Measurements from ENCODE around the gene NCOA3.

The NCOA3 gene

DNA sequence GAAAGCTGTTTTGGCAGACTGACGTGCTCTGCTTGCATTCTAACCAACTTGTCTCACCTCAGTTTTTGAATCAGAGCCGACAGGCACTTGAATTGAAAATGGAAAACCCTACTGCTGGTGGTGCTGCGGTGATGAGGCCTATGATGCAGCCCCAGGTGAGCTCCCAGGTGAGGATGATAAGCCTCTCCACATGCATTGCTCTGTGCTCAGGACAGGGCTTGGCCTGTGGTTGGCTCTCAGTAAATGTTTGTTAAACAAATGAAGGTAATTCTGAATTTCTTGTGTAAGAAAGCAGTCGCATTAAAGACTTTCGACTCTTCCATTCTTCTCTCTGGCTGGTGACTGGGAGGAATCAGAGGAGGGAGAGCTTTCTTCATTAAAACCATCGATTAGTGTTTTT, 147.3 kb downstream of the NCOA3 start:
- no peak for DNase-seq

DNA sequence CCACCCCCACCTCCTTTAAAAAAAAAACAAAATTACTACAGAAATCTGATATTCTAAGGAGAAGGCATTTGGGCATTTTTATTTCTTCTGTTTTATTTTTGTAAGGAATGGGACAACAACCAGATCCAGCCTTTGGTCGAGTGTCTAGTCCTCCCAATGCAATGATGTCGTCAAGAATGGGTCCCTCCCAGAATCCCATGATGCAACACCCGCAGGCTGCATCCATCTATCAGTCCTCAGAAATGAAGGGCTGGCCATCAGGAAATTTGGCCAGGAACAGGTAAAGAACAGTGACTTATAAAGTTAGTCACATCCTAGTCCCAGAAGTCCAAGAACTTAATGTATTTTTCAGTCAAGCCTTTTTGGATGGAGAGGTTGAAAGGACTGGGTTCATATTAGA, 150.6 kb downstream of the NCOA3 start:
- no peak for DNase-seq

DNA sequence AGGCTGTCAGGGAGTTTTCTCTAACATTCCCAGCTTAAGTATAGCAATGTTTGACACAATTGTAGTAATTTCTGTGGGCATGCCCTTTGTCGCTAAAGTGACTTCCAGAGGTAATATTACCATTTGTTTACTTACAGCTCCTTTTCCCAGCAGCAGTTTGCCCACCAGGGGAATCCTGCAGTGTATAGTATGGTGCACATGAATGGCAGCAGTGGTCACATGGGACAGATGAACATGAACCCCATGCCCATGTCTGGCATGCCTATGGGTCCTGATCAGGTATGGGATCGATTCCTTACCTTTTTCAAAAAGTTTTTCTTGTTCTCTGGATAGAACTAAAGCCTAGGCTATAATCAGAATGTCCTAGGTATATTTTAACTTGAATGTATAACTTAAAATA, 151.1 kb downstream of the NCOA3 start:
- DNase-seq: no peak

DNA sequence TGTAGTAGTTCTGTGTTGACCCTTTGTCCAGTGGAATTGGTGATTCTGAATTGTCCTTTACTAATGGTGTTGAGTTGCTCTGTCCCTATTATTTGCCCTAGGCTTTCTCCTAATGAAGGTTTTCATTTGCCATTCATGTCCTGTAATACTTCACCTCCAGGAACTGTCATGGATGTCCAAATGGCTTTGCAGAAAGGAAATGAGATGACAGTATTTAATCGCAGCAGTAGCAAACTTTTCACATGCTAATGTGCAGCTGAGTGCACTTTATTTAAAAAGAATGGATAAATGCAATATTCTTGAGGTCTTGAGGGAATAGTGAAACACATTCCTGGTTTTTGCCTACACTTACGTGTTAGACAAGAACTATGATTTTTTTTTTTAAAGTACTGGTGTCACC, 152.2 kb downstream of the NCOA3 start:
- DNase-seq: no peak

DNA sequence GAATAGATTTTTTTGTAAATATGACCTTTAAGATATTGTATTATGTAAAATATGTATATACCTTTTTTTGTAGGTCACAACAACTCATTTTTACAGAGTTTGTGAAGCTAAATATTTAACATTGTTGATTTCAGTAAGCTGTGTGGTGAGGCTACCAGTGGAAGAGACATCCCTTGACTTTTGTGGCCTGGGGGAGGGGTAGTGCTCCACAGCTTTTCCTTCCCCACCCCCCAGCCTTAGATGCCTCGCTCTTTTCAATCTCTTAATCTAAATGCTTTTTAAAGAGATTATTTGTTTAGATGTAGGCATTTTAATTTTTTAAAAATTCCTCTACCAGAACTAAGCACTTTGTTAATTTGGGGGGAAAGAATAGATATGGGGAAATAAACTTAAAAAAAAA, 152.7 kb downstream of the NCOA3 start:
- no peak for DNase-seq

DNA sequence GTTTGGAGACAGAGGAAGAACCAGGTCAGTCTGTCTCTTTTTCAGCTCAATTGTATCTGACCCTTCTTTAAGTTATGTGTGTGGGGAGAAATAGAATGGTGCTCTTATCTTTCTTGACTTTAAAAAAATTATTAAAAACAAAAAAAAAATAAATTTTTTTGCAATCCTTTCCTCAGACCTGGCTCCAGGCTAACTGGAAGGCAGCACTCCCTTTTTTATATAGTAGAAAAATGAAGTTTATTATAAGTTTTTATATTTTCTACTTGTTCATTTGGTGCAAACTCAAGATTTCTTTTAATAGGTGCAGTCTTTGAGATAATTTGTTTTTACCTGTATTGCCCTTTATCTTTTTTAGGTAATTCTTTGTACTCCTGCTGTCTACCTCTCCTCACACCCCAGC, 153.9 kb downstream of the NCOA3 start:
- DNase-seq: no peak

DNA sequence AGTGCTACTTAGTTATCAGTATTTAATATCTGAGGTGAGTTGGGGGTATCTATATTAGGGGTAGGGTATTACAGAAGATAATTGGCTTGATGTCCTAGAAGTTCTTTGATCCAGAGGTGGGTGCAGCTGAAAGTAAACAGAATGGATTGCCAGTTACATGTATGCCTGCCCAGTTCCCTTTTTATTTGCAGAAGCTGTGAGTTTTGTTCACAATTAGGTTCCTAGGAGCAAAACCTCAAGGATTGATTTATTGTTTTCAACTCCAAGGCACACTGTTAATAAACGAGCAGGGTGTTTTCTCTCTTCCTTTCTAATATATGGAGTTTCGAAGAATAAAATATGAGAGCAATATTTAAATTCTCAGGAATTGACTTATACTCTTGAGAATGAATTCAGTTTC, 154.6 kb downstream of the NCOA3 start:
- no peak for DNase-seq

DNA sequence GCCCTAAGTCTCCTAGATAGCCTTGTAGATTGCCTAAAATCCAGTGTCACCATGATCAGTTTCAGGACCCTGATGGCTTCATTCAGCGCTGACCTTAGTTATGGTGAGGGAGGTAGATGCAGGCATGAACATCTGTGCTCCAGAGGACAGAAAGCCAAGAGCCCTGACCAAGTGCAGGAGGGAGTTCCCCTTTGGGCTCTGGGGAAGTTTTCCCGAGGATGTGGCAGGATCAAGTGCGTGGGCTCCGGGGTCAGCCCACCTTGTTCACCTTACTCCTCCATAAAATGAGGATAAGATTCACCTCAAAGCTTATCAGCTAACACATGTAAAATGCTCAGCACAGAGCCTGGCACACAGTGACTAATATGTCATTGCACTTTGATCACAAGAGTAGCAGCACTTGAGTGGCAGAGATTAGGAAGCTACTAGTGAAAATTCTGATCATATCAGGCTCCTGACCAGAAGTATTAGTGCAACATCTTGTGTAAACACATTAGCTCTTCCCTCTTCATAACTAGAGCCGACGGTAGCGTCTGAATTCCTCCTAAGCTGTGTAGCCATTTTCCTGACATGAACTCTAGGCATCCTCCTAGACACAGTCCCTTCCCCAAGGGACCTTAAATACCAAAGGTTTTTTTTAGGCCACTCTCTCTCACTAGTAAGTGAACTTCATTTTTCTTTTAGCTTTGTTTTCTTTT, 158.4 kb downstream of the NCOA3 start:
- no peak for DNase-seq

DNA sequence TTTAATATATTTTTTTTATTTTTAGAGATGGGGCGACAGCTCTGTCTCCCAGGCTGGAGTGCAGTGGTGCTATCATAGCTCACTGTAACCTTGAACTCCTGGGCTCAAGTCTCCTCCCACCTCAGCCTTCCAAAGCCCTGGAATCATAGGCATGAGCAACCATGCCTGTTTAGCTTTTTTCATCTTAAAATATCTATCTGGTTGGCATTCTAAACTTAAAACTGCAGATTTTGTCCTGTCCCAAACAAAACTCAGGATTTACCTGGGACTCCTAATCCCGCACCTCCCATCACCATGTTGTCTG, 158.9 kb downstream of the NCOA3 start:
- no peak for DNase-seq

DNA sequence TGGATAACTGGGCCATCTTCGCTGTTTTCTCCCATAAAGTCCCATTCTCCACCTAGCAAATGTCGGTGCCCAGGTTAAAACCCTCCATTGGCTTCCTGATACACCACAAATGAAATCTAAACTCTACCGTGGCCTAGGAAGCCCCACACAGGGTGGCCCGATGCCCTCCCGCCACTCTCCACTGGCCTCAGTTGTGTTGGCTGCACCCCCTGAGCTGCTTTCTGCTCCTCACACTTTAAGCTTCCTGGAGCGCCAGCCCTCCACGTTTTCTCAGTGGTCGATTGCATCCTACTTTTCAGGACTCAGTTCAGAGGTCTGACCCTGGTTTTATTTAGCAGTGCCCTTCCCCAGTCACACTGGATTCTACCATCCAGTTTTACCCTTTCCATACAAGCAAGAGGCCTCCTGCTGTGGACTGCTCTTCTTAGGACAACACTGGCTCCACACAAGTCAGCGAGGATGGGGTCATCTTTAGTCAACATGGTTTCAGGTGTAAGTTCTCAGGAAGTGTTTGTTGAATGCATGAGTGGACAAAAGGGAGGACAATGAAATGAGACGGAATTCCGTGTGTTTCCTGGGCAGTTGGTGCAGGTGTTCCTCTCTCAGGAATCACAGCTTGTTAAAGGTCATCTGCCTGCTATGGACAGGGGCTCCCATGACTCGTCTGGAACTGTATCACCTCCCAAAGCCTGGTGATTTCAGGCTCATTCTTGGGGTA, 159.5 kb downstream of the NCOA3 start:
- DNase-seq: no peak

DNA sequence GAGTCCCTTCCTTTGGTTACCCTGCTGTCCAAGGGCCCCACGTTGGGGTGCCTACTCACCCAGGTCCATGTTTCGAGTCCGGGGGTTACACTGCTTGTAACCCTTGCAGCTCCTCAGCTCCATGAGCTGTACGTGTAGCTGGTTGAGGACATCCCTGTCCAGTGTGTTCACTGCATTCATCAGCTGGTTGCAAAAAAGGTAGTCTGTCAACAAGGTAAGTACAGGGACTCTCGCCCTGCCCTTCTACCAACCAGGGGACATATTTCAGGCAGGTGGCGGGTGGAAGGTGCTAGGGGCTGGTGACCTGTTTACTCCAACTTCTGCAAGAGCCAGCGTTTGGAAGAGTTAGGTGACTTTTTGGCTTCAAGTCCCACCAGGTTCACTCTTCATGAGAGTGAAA, 160.0 kb downstream of the NCOA3 start:
- no peak for DNase-seq

DNA sequence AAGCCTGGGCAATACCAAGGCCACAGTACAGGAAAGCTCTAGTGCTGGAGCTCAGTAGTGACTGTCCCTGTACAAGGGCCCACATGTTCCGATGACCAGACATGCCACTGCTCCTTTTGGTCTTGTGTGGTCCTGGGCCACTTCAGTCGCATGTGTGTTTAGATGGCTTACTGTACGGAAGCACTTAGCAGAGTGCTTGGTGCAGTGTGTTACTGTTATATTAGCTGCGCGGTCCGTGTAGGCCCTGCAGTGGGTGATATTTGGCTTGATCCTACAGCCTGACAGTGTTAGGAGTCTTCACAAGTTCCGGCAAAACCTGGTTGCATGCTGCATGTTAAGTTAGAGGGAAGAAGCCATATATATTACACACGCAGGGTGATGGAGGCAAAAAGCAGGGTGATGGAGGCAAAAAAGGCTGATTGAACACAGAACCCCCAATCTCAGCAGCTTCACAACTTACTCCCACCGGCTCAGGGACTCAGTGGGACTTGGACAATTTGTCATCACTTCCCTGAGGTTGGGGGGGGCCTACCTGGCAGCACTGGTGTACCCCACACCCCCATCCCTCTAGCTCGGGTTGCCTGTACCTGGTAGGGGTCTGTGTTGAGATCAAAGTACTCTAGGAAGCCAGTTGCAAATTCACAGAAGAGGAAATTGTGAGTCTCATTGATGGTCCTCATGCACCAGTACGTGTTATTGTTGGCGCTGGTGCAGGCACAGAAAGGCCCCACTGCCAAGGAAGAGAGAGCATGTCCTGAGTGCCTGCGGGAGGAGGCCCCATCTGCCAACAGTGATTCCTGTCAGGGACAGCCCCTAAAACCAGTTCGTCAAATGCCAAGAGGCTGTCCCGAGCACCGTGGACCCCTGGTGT, 161.0 kb downstream of the NCOA3 start:
- DNase-seq: no peak

DNA sequence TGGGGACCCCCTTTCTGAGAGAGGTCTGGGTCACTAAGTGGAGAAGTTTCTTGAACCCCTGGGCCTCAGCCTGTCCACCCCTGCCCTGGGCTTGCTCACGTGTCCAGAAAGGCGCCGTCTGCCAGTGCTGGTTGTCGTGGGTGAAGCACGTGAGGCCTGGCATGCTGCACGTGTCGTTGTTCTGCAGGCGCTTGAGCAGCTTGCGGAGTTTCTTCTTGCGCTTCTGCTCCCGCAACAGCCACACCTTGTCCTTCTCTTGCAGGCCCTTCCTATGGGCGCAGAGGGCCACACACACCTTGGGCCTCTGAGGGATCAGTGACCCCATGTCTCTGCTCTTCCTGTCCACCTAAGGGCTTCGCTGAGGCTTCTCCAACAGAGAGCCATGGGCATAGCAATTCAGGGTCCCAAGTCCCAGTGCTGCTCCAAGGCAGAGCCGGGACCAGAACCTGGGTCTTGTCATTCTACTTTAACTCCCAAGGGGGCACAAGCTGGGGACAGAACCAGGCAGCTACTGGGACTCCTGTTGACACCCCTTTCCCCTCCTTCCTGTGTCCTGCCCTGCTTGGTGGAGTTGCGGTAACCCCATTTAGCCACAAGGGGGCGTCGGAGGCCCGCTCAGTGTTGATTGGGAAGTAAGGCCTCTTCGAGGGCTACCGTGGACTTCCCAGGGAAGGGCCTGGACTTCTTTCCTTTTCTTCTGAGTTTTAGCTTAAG, 161.8 kb downstream of the NCOA3 start:
- peak; percentile 84 for DNase-seq

DNA sequence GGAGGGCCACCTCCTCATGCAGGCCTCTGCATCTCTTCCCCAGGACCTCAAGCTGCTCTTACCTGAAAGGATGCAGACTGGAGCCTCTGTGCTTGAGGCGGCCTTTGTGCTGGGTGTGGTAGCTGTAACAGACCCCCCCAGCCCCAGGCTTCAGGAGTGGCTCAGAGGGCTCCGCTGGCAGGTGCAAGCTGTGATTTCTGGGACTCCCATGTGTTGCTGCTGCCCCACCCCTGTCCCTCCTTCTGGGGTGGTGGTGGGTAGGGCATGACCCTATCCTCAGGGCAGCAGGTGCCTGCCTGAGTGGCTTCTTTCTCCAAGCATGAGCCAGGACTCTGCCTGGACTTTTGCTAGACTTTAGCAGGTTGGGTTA, 162.4 kb downstream of the NCOA3 start:
- no peak for DNase-seq

DNA sequence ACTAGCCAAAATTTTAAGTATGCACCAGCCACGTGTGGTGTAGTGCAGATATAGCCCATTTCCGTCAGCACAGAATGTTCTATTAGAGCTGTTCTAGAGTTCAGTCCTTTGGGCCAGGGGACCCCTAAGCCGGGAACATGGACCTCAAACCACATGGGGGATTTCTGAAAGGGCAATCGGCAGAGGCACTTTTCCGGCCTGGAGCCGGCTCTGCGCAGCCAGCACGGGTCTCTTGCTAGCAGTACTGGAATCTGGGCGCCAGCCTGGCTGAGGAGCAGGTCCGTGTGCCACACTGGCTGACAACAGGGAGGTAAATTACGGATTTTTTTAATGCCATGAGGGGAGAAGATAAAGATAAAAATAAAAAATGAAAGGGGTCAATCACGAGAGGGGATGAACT, 163.1 kb downstream of the NCOA3 start:
- no peak for DNase-seq

DNA sequence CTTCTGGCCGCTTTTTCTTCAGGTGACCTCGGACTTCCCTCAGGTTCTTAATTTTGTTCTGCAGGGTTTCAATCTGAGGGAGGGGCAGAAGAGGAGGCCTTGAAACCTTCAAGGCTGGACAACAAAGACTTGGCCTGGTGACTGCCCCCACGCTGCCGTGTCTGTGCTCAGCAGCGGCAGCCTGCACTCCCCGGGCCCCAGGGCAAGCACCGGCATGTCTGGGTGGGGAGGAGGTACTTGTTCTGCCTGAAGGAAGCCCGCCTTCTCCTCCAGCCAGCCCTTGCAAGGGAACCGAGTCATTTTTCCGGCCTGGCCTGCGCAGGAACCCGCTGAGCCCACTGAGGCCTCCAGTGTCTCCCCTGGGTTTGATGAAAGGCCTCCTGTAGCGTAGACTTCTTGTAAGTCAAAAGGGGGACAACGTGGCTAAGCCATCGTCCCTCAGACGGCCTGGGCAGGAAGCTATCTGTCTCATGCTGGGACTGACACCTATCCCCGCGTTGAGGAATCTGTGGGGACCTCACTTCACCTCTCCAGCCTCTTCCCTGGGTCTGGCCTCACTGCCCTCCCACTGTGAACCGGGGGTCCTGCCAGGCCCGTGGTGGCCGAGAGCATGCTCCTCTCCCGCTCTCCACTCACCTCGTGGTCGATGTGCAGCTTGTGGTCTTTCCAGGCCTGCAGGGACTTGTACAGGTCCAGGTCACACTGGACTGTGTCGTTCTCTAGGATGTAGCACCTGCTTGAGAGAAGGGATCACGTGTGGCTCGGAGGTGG, 163.7 kb downstream of the NCOA3 start:
- no peak for DNase-seq

DNA sequence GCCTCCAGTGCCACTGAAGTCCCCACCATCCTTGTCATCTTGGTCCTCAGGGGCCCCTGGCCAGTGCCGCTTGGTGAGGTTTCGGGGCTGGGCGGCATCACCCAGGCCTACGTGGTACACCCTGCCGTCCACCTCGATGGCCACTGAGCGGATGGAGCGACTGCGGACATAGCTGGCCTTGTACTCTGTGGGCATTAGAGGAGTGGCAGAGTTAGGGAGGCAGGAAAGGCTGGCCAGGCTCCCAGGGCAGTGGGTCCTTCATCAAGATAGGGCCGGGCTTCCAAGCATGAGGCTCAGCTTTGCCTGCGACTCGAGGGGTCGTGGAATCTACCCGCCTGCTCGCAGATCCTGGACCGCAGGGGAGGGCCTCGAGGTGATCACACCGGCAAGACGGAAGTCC, 164.6 kb downstream of the NCOA3 start:
- DNase-seq: no peak

DNA sequence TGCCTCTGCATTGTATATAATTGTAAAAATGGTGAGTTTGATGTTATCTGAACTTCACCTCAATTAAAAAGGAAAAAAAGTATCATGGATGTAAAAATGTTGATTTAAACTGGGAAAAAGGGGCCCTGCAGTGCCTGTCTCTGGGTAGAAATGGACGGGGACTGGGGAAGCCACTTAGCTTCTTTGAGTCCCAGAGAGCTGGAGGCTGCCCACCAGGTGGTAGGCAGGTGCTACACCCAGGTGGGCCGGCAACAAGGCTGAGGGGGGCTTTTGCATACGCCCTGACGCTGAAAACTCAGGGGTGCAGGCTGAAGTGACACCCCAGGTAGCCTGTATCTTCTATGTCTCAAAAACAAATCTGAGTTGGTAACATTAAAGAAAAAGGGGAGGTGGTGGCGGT, 165.4 kb downstream of the NCOA3 start:
- DNase-seq: no peak

DNA sequence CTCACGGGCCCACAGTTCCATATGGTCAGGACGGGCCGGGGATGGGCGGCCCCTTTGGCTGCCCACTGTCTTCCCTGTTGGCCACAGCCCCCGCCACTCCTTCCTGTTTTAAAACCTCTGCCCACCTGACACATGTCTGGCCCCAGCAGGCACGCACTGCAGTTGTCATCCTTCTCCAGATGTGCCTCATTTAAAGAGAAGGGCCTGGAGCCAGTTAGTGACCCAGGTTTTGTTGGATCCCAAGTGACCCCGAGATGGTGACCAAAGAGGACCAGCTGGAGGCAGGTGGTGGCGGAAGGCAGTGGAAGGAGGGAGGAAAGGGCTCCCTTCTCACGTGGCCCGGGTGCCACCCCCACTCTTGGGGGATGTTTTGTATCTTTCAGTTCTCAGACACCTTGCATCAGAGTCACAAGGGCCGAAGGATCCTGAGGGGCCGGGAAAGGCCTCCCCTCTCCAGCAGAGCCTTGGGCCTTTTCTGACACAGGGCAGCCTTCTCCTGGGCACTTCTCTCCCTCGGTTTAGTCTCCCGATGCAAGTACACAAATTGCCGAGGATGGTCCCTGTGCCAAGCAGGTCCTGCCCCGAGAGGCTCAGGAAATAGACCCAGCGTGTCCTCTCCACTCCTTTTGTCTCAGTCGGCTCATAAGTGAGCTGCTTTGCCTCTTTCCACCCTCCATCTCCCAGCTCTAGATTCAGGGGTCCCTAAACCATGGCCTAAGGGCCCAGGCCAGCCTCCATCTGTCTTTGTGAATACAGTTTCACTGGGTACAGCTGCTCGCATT, 166.0 kb downstream of the NCOA3 start:
- DNase-seq: no peak

DNA sequence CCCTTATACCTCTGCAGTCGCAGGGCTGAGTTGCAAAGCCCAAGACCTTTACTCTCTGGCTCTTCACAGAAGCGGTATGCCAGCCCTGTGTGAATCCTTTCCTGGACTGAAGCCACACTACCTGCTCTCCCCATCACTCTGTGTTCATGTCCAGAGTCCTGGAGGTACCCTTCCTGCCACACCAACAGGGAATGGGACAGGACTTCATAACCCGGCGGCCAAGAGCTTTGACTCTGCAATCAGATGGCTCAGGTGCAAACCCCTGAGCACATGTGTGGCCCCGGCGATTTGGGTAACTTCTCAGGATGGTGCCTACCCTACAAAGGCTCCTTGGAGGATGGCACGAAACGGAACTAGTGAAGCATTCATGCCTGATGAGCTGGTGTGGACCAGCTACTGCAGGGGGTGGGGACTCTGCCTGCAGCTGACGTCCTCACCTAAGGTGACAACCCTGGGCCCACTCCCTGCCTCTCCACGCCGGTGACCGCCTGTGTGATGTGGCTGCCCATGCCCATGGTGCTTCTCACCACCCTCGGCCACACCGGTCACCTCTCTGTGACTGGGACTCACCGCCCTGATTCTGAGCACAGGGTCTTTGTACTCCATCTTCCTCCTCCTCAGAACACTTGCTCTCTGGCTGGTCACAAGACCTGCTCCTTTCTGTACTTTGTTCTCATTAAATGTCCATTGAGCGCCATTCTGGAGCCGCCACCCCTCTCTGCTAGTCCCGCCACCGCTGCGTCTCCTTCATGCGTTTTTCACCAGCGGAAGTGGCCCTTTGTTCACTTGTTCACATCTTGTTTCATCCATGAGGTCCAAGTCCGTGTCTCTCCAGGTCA, 166.8 kb downstream of the NCOA3 start:
- DNase-seq: no peak

DNA sequence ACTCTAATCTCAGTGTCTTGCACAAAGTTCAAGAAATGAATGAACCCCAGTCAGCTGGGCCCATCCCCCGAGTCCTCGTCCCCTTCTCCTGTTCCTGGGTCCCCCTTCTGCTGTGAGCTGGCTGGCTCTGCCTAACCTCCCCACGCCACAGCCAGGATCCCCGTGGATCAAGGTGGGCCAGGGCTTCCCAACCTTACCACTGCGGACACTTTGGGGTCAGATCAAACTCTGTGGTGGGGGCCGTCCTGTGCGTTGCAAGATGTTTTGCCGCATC, 167.4 kb downstream of the NCOA3 start:
- DNase-seq: no peak

Measured in activated CD4-positive, alpha-beta T cell treated with anti-CD3 and anti-CD28 coated beads, Interleukin-2, Interleukin-6, amounts not matched to agents 100 ng/mL and 50 ng/mL, durations not matched to agents 16 hours and 8 hours (primary cell).